ENCODE measurements around the gene NOTCH3. TPM values are rescaled to one million over a fixed set of nuclear protein-coding genes. Genes with fewer than 3 reads are reported as not detected.

Gene NOTCH3
- total RNA-seq, 1 experiment from 2014 or later, result 164 TPM

DNA sequence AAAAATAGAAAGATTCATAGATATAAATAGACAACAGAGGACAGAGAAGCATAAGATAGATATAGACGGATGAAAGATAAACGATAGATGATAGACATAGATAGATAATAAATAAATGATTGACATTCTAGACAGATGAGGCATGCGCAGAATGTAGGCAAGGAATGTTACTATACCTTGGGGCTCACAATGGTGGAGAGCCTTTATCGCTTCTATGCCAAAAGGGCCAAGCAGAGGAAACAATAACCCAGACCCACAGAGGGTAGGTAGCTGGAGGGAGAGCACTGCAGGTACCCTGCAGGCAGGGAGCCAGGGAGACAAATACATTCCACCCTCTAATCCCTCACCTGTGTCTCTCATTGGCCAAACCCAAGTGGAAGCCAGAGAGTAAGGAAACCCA is 44.4 kb downstream of the NOTCH3 start:
- Histone ChIP-seq H3K56ac (ENCODE audit: insufficient read length, low read depth, low read length) (no peak overlapping the region), H3K27me3 (ENCODE audit: insufficient read depth, low read length) (no peaks in the 10 kb centered on the region), H3K9ac (ENCODE audit: extremely low read depth, insufficient read length, low read length) (no peak overlapping the region), H2BK20ac (ENCODE audit: low read depth, low read length, poor library complexity, severe bottlenecking) (no peak overlapping the region), H2BK15ac (ENCODE audit: low read depth, low read length) (no peak overlapping the region), H2BK12ac (ENCODE audit: insufficient read length, low read depth, low read length) (no peak overlapping the region), H2AK5ac (ENCODE audit: insufficient read length, low read length) (no peak overlapping the region), H4K5ac (ENCODE audit: insufficient read length, low read depth, low read length) (no peak overlapping the region), H3K4me1 (ENCODE audit: insufficient read depth, low read length) (no peaks in the 10 kb centered on the region), H4K20me1 (ENCODE audit: control insufficient read depth, insufficient read depth, insufficient read length) (no peaks in the 10 kb centered on the region), H3K79me2 (ENCODE audit: insufficient read depth, low read length) (no peaks in the 10 kb centered on the region), H2AFZ (ENCODE audit: low read length) (no peak overlapping the region), H3K79me1 (ENCODE audit: insufficient read depth, low read depth, low read length, poor library complexity, severe bottlenecking) (no peaks in the 10 kb centered on the region), H3K9me3 (ENCODE audit: control insufficient read depth, low read depth, low read length) (no peaks in the 10 kb centered on the region), H3T11ph (ENCODE audit: low read length) (no peak overlapping the region), H3K4ac (ENCODE audit: low read depth, low read length) (no peak overlapping the region), H3K18ac (ENCODE audit: insufficient read length, low read depth, low read length) (no peak overlapping the region), H3K23ac (ENCODE audit: insufficient read length, low read depth, low read length) (no peak overlapping the region), H4K91ac (ENCODE audit: insufficient read length, low read depth, low read length) (no peak overlapping the region), H3K4me2 (ENCODE audit: insufficient read depth, insufficient read length, low read length) (no peak overlapping the region), H3K14ac (ENCODE audit: insufficient read depth, low read length) (no peak overlapping the region), H2BK5ac (ENCODE audit: insufficient read length, low read length) (no peak overlapping the region), H4K8ac (replicated peaks; ENCODE audit: insufficient read length, low read depth, low read length) (no peak overlapping the region), H3K27ac (ENCODE audit: insufficient read length, low read depth, low read length) (no peak overlapping the region), H2BK120ac (ENCODE audit: low read depth, low read length, poor library complexity, severe bottlenecking) (no peak overlapping the region), H3K23me2 (ENCODE audit: insufficient read length, low read depth, low read length, poor library complexity, severe bottlenecking) (no peaks in the 10 kb centered on the region)
- WGBS (ENCODE audit: extremely low coverage, insufficient read length, low lambda C conversion rate), result 100% methylated on average over 2 of the region's 4 CpGs
- peaks cover 5% of the 10 kb centered on the region for H3K27me3 Mint-ChIP-seq (ENCODE audit: low read depth)
- peaks cover 5 to 16% (median 7%) of the 10 kb centered on the region in 3 experiments; a peak in 6 of 7 replicates for H3K36me3 Mint-ChIP-seq (ENCODE audit: insufficient read depth in 1 of 3, low read depth in 3 of 3)
- no peak overlapping the region for H3K4me3 Mint-ChIP-seq
- no peak overlapping the region for H3K27ac Mint-ChIP-seq
- no peak for DNase-seq
- H3K9me3 Mint-ChIP-seq, result peaks cover 12 to 13% of the 10 kb centered on the region in 2 experiments
- H3K4me1 Mint-ChIP-seq, result peaks cover 9% of the 10 kb centered on the region in 2 experiments
- TF ChIP-seq, protein P1, sequence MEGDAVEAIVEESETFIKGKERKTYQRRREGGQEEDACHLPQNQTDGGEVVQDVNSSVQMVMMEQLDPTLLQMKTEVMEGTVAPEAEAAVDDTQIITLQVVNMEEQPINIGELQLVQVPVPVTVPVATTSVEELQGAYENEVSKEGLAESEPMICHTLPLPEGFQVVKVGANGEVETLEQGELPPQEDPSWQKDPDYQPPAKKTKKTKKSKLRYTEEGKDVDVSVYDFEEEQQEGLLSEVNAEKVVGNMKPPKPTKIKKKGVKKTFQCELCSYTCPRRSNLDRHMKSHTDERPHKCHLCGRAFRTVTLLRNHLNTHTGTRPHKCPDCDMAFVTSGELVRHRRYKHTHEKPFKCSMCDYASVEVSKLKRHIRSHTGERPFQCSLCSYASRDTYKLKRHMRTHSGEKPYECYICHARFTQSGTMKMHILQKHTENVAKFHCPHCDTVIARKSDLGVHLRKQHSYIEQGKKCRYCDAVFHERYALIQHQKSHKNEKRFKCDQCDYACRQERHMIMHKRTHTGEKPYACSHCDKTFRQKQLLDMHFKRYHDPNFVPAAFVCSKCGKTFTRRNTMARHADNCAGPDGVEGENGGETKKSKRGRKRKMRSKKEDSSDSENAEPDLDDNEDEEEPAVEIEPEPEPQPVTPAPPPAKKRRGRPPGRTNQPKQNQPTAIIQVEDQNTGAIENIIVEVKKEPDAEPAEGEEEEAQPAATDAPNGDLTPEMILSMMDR (conservative IDR thresholded peaks at IDR 0.05), result no peak

Data from H9 (cell line).